PC-3 (cell line): ENCODE measurements around the gene UTRN. TPM values are rescaled to one million over a fixed set of nuclear protein-coding genes. Genes with fewer than 3 reads are reported as not detected.

Experiments used
- ATAC-seq: fragments of 200-7000 bp; cut with Tn5 transposase; 2 replicates; pipeline ENCODE4 v1.9.1; 2020; ENCODE audit warnings: mild to moderate bottlenecking, moderate library complexity
- BruUV-seq: library from RNA; stranded (reverse); fragments of 400-500 nt; replicated peaks from 2 replicates; lab custom pipeline; 2021; lab: Mats Ljungman, UMichigan
- CTCF ChIA-PET: fragments of 300-600 bp; sonication (Branson Sonifier 250); formaldehyde crosslinking; loops from one replicate; lab custom pipeline; 2022; ENCODE audit warnings: antibody characterized with exemption; lab: Charles Lee
- POLR2A ChIA-PET: fragments of 300-600 bp; sonication (Branson Sonifier 250); formaldehyde crosslinking; loops from one replicate; lab custom pipeline; 2022; ENCODE audit warnings: antibody characterized with exemption; ENCODE audit not compliant: unreplicated experiment; lab: Charles Lee
- DNase-seq: peaks from one replicate; pipeline ENCODE4 v3.0.0-alpha.2; 2015
- H2AFZ ChIP-seq: fragments of 300-600 bp; sonication (generic); 2 replicates; pipeline ENCODE4 v1.6.0; 2016; ENCODE audit warnings: antibody characterized with exemption, low read length
- H3F3A ChIP-seq: fragments of 300-600 bp; sonication (generic); one replicate; pipeline ENCODE4 v1.6.0; 2017; ENCODE audit warnings: antibody characterized with exemption, low read length, control low read depth, mild to moderate bottlenecking; ENCODE audit not compliant: unreplicated experiment
- H3K27ac ChIP-seq: fragments of 300-600 bp; sonication (generic); 2 replicates; pipeline ENCODE4 v1.5.1; 2016; ENCODE audit warnings: mild to moderate bottlenecking, low read length
- H3K27me3 ChIP-seq: fragments of 300-600 bp; sonication (generic); 2 replicates; pipeline ENCODE4 v1.6.1; 2016; ENCODE audit warnings: low read length, mixed read lengths
- H3K36me3 ChIP-seq: fragments of 300-600 bp; sonication (generic); 2 replicates; pipeline ENCODE4 v1.6.1; 2016; ENCODE audit warnings: low read depth, mixed run types, low read length, mixed read lengths
- H3K4me1 ChIP-seq: fragments of 300-600 bp; sonication (generic); 2 replicates; pipeline ENCODE4 v1.5.1; 2016; ENCODE audit warnings: low read length; ENCODE audit not compliant: insufficient read depth
- H3K4me2 ChIP-seq: fragments of 300-600 bp; sonication (generic); 2 replicates; pipeline ENCODE4 v1.6.0; 2016; ENCODE audit warnings: low read length
- H3K4me3 ChIP-seq: fragments of 300-600 bp; sonication (generic); 2 replicates; pipeline ENCODE4 v1.5.1; 2016; ENCODE audit warnings: mild to moderate bottlenecking, low read length, mixed read lengths
- H3K79me2 ChIP-seq: fragments of 300-600 bp; sonication (generic); 2 replicates; pipeline ENCODE4 v1.6.1; 2017; ENCODE audit warnings: low read length, mixed read lengths
- H3K9ac ChIP-seq: fragments of 300-600 bp; sonication (generic); 2 replicates; pipeline ENCODE4 v1.6.0; 2016; ENCODE audit warnings: mild to moderate bottlenecking, low read length
- H3K9me2 ChIP-seq: fragments of 300-600 bp; sonication (generic); replicated peaks from 2 replicates; pipeline ENCODE4 v1.6.1; 2016; ENCODE audit warnings: mixed run types, low read length, mixed read lengths
- H3K9me3 ChIP-seq: fragments of 300-600 bp; sonication (generic); 2 replicates; pipeline ENCODE4 v1.6.1; 2016; ENCODE audit warnings: low read length, mixed read lengths
- H4K20me1 ChIP-seq: fragments of 300-600 bp; sonication (generic); 2 replicates; pipeline ENCODE4 v1.6.1; 2016; ENCODE audit warnings: low read length, mixed read lengths
- CTCF ChIP-seq: fragments of 300-600 bp; sonication (generic); conservative IDR thresholded peaks from 2 replicates; pipeline ENCODE4 v1.5.1; 2017; ENCODE audit warnings: antibody characterized with exemption, low read depth, mild to moderate bottlenecking, low read length
- EZH2 ChIP-seq: fragments of 300-600 bp; sonication (generic); IDR thresholded peaks from one replicate; pipeline ENCODE4 v1.6.1; 2017; ENCODE audit warnings: antibody characterized with exemption, mild to moderate bottlenecking, low read length; ENCODE audit not compliant: unreplicated experiment
- EZH2phosphoT487 ChIP-seq: fragments of 300-600 bp; sonication (generic); IDR thresholded peaks from 2 replicates; pipeline ENCODE4 v1.6.1; 2018; ENCODE audit warnings: mild to moderate bottlenecking, antibody characterized with exemption, low read length, borderline replicate concordance
- intact Hi-C: fragments of 100-400 bp; cut with micrococcal nuclease; formaldehyde crosslinking; loops from 2 replicates; pipeline ENCODE4 v1.9.0; 2023
- total RNA-seq: library from RNA; depleted of rRNA; stranded (reverse); fragments of >200 nt; gene quantifications from 2 replicates; pipeline ENCODE4 v1.2.3, GENCODE V29; 2014

The UTRN gene
- total RNA-seq, 1 experiment from 2014 or later, result 58.3 TPM

GRCh38 chr6:144295981-144296767 lies 11.0 kb downstream of the UTRN start:
- Histone ChIP-seq H3K4me2 (peak overlapping the region; percentile 13; the same call in 1 of the 2 replicates), H3K27ac (no peak overlapping the region; the same call in 1 of the 2 replicates), H3K79me2 (peaks cover 54% of the 10 kb centered on the region), H3K4me1 (peaks cover 51% of the 10 kb centered on the region), H3K36me3 (peaks cover 11% of the 10 kb centered on the region; the same call in 1 of the 2 replicates), H3K9me2 (no peaks in the 10 kb centered on the region), H2AFZ (no peak overlapping the region), H3K4me3 (no peak overlapping the region), H3K9me3 (no peaks in the 10 kb centered on the region), H3F3A (peaks cover 5% of the 10 kb centered on the region), H3K27me3 (no peaks in the 10 kb centered on the region), H3K9ac (no peak overlapping the region), H4K20me1 (no peaks in the 10 kb centered on the region)
- no peak for DNase-seq
- ChIA-PET POLR2A (no interaction called here), CTCF (no interaction called here)
- no TSS peak for BruUV-seq
- TF ChIP-seq EZH2phosphoT487 (no peak), EZH2 (no peak), CTCF (no peak)
- intact Hi-C loops, result no loop called here
- ATAC-seq, result no peak

- ChIA-PET CTCF (no interaction called here), POLR2A (interaction anchor here (0.6 kb wide), 1 partner anchor 8 kb away, joined by 3 read pairs; no protein-coding TSS in a partner anchor)
- Histone ChIP-seq H3K4me3 (no peak overlapping the region), H4K20me1 (no peaks in the 10 kb centered on the region), H3K9me3 (no peaks in the 10 kb centered on the region), H3K4me1 (peaks cover 49% of the 10 kb centered on the region), H3K27me3 (no peaks in the 10 kb centered on the region), H3K36me3 (peaks cover 11% of the 10 kb centered on the region; the same call in 1 of the 2 replicates), H3F3A (peaks cover 5% of the 10 kb centered on the region), H3K9me2 (no peaks in the 10 kb centered on the region), H2AFZ (no peak overlapping the region), H3K79me2 (peaks cover 46% of the 10 kb centered on the region), H3K4me2 (peak overlapping the region; percentile 13), H3K27ac (peak overlapping the region; percentile 31; the same call in 1 of the 2 replicates), H3K9ac (no peak overlapping the region)
- ATAC-seq (peak; percentile 76), DNase-seq (peak; percentile 57)
- intact Hi-C loops, result no loop called here
- TF ChIP-seq CTCF (no peak), EZH2phosphoT487 (no peak), EZH2 (no peak)
- no TSS peak for BruUV-seq
These were observed 11.8 kb downstream of the UTRN start for GRCh38 chr6:144296973-144297372.
